HG02938 (cell line): ENCODE results near the gene C9orf85.
"Not testable (repeated sequence)": the region's sequence is repeated elsewhere in the genome, so short reads cannot be mapped to it uniquely, and the experiment has no call there.

ENCODE experiments used
- ATAC-seq: cut with Tn5 transposase; IDR thresholded peaks from one replicate; pipeline ENCODE4 v1.9.1; 2021; ENCODE audit warnings: mild to moderate bottlenecking, moderate library complexity; ENCODE audit not compliant: unreplicated experiment

Gene C9orf85

GRCh38 chr9:71937070-71937625, 25.7 kb downstream of the C9orf85 start:
- ATAC-seq, result no peak

GRCh38 chr9:71937898-71938297, 26.5 kb downstream of the C9orf85 start:
- ATAC-seq, result no peak

- no peak for ATAC-seq
Observed at GRCh38 chr9:71941060-71941568, 29.7 kb downstream of the C9orf85 start.

GRCh38 chr9:71941998-71942567, 30.6 kb downstream of the C9orf85 start:
- no peak for ATAC-seq

- ATAC-seq, result no peak
Observed at GRCh38 chr9:71944754-71945375, 33.4 kb downstream of the C9orf85 start.

GRCh38 chr9:71954652-71955051, 43.2 kb downstream of the C9orf85 start:
- ATAC-seq, result not testable (repeated sequence)

GRCh38 chr9:71955300-71955915, 44.0 kb downstream of the C9orf85 start:
- ATAC-seq, result peak; percentile 67

GRCh38 chr9:71962328-71962727, 50.9 kb downstream of the C9orf85 start:
- no peak for ATAC-seq

GRCh38 chr9:71963471-71963996, 52.1 kb downstream of the C9orf85 start:
- not testable (repeated sequence) for ATAC-seq

- no peak for ATAC-seq
Observed at GRCh38 chr9:71965403-71965802, 54.0 kb downstream of the C9orf85 start.

- ATAC-seq, result no peak
Observed at GRCh38 chr9:71966601-71967000, 55.2 kb downstream of the C9orf85 start.

- ATAC-seq, result no peak
Observed at GRCh38 chr9:71968541-71969090, 57.2 kb downstream of the C9orf85 start.

- no peak for ATAC-seq
Observed at GRCh38 chr9:71975833-71976232, 64.4 kb downstream of the C9orf85 start.

- ATAC-seq, result no peak
Observed at GRCh38 chr9:71977003-71977402, 65.6 kb downstream of the C9orf85 start.

- ATAC-seq, result no peak
Observed at GRCh38 chr9:71980266-71981190, 69.1 kb downstream of the C9orf85 start.

- no peak for ATAC-seq
Observed at GRCh38 chr9:71981944-71982343, 70.5 kb downstream of the C9orf85 start.

- ATAC-seq, result no peak
Observed at GRCh38 chr9:71984403-71984802, 73.0 kb downstream of the C9orf85 start.

GRCh38 chr9:71984831-71985281, 73.4 kb downstream of the C9orf85 start:
- ATAC-seq, result no peak

- no peak for ATAC-seq
Observed at GRCh38 chr9:71985297-71985911, 74.0 kb downstream of the C9orf85 start.

GRCh38 chr9:71986900-71987299, 75.5 kb downstream of the C9orf85 start:
- ATAC-seq, result no peak
